ENCODE results near the gene TSTD2.
A peak's percentile ranks its signal among the peaks of the same experiment; 100 is the strongest.

DNA sequence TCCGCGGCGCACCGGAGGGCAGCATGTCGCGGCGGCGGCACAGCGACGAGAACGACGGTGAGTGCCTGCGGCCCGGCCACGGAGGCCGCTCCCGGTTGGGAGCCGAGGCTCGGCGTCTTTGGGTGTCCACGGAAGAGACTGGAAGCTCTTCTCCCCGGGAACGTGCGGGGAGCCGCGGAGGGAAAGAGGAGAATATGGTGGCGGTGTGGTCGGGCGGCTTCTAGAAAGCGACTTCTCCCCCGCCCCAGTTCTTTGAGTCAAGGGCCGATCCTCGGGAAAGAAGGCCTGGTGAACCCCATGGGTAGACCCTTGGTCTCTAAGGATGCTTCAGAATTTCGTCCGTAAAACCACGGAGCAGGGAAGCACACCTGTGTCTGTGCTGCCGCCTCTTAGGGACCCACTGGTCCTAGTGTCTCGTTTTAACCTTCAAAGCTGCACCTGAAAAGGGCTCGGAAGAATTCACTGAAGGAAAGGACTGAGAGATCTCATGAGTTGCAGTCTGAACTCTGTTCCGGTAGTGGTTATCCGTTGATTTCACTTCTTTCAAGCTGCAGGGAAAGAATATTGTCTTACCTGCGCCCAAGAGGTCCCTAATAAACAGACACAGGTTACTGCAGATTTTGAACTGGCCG is 807 bp upstream of the TSTD2 start:
- TF ChIP-seq CTCF (IDR thresholded peaks at IDR 0.05) = no peak
- peak; percentile 73; the same call in 1 of the 2 replicates for TF ChIP-seq CREB1 (CRISPR knock-in tag; IDR thresholded peaks at IDR 0.05)
- no peak for TF ChIP-seq IRF2 (CRISPR knock-in tag; IDR thresholded peaks at IDR 0.05; ENCODE audit: borderline replicate concordance, low read depth)
- TF ChIP-seq, protein P1, sequence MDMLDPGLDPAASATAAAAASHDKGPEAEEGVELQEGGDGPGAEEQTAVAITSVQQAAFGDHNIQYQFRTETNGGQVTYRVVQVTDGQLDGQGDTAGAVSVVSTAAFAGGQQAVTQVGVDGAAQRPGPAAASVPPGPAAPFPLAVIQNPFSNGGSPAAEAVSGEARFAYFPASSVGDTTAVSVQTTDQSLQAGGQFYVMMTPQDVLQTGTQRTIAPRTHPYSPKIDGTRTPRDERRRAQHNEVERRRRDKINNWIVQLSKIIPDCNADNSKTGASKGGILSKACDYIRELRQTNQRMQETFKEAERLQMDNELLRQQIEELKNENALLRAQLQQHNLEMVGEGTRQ (CRISPR knock-in tag; IDR thresholded peaks at IDR 0.05) = no peak
- TF ChIP-seq ZNF263 (CRISPR knock-in tag; IDR thresholded peaks at IDR 0.05; ENCODE audit: low read depth) = no peak
- no peak for TF ChIP-seq ZNF512 (CRISPR knock-in tag; IDR thresholded peaks at IDR 0.05; ENCODE audit: borderline replicate concordance)
